ENCODE data around the gene ATP6V1F. TPM values are rescaled to one million over a fixed set of nuclear protein-coding genes. Genes with fewer than 3 reads are reported as not detected.
"Not testable (repeated sequence)": the region's sequence is repeated elsewhere in the genome, so short reads cannot be mapped to it uniquely, and the experiment has no call there.

ATP6V1F gene
- polyA plus RNA-seq, 1 donor (not counting 4 experiments of a cell fraction or from before 2014, with no cell fraction given), result 263 TPM

- DNase-seq (ENCODE audit: low read depth, low spot score), result no peak
- H3K4me2 ChIP-seq (ENCODE audit: control insufficient read depth, extremely low read depth, insufficient read depth, low read depth, low read length), result no peak overlapping the region
- no peak overlapping the region for H3K27ac ChIP-seq (ENCODE audit: control insufficient read depth, insufficient read depth, low read length)
- FAIRE-seq, result no peak
- H3K36me3 ChIP-seq (ENCODE audit: control insufficient read depth in 2 of 2, extremely low read depth in 1 of 2, insufficient read depth in 2 of 2, low read length in 2 of 2), result no peaks in the 10 kb centered on the region
- H3K79me2 ChIP-seq (ENCODE audit: control insufficient read depth, insufficient read depth, low read length), result no peaks in the 10 kb centered on the region
- H3K9me3 ChIP-seq (ENCODE audit: control insufficient read depth, low read depth, low read length), result no peaks in the 10 kb centered on the region
- dilution Hi-C loops (cut with MboI; ENCODE audit: extremely low pct_ligation_motif_present, low sequenced_read_pairs), result no loop called here
- H2AFZ ChIP-seq (ENCODE audit: control insufficient read depth, low read length), result no peak overlapping the region
- H4K20me1 ChIP-seq (ENCODE audit: control insufficient read depth, extremely low read depth, insufficient read depth, low read length), result no peaks in the 10 kb centered on the region
- H3K4me3 ChIP-seq (ENCODE audit: control insufficient read depth in 2 of 3, extremely low read depth in 1 of 3, insufficient read depth in 2 of 3, low read depth in 1 of 3, low read length in 3 of 3), result no peak overlapping the region
- TF ChIP-seq EZH2 (IDR thresholded peaks at IDR 0.05; ENCODE audit: low read length) (peak; percentile 9), CTCF (optimal IDR thresholded peaks at IDR 0.05 in 1 of 3, IDR thresholded peaks at IDR 0.05 in 1 of 3, conservative IDR thresholded peaks at IDR 0.05 in 1 of 3; ENCODE audit: extremely low read depth in 1 of 3, insufficient read depth in 2 of 3, low read length in 3 of 3) (no peak)
- H3K4me1 ChIP-seq (ENCODE audit: control insufficient read depth, extremely low read depth, insufficient read depth, low read length), result no peaks in the 10 kb centered on the region
- no peak overlapping the region for H3K9ac ChIP-seq (ENCODE audit: control insufficient read depth, extremely low read depth, insufficient read depth, low read length)
- peaks cover 66% of the 10 kb centered on the region for H3K27me3 ChIP-seq (ENCODE audit: control insufficient read depth, extremely low read depth, insufficient read depth, low read length)
- H3K9me1 ChIP-seq (ENCODE audit: control insufficient read depth, extremely low read depth, insufficient read depth, low read length), result no peaks in the 10 kb centered on the region
Measured at GRCh38 chr7:128911423-128912031, 48.9 kb downstream of the ATP6V1F start.

- FAIRE-seq (no peak), DNase-seq (ENCODE audit: low read depth, low spot score) (no peak)
- Histone ChIP-seq H3K9me1 (ENCODE audit: control insufficient read depth, extremely low read depth, insufficient read depth, low read length) (no peaks in the 10 kb centered on the region), H3K27me3 (ENCODE audit: control insufficient read depth, extremely low read depth, insufficient read depth, low read length) (peaks cover 68% of the 10 kb centered on the region), H3K27ac (ENCODE audit: control insufficient read depth, insufficient read depth, low read length) (no peak overlapping the region), H3K4me3 (ENCODE audit: control insufficient read depth in 2 of 3, extremely low read depth in 1 of 3, insufficient read depth in 2 of 3, low read depth in 1 of 3, low read length in 3 of 3) (no peak overlapping the region), H3K36me3 (ENCODE audit: control insufficient read depth in 2 of 2, extremely low read depth in 1 of 2, insufficient read depth in 2 of 2, low read length in 2 of 2) (no peaks in the 10 kb centered on the region), H3K4me2 (ENCODE audit: control insufficient read depth, extremely low read depth, insufficient read depth, low read depth, low read length) (no peak overlapping the region), H3K9me3 (ENCODE audit: control insufficient read depth, low read depth, low read length) (no peaks in the 10 kb centered on the region), H2AFZ (ENCODE audit: control insufficient read depth, low read length) (no peak overlapping the region), H4K20me1 (ENCODE audit: control insufficient read depth, extremely low read depth, insufficient read depth, low read length) (no peaks in the 10 kb centered on the region), H3K4me1 (ENCODE audit: control insufficient read depth, extremely low read depth, insufficient read depth, low read length) (no peaks in the 10 kb centered on the region), H3K79me2 (ENCODE audit: control insufficient read depth, insufficient read depth, low read length) (no peaks in the 10 kb centered on the region), H3K9ac (ENCODE audit: control insufficient read depth, extremely low read depth, insufficient read depth, low read length) (no peak overlapping the region)
- TF ChIP-seq EZH2 (IDR thresholded peaks at IDR 0.05; ENCODE audit: low read length), result no peak
- TF ChIP-seq CTCF (optimal IDR thresholded peaks at IDR 0.05 in 1 of 3, IDR thresholded peaks at IDR 0.05 in 1 of 3, conservative IDR thresholded peaks at IDR 0.05 in 1 of 3; ENCODE audit: extremely low read depth in 1 of 3, insufficient read depth in 2 of 3, low read length in 3 of 3), result no peak
- dilution Hi-C loops (cut with MboI; ENCODE audit: extremely low pct_ligation_motif_present, low sequenced_read_pairs), result no loop called here
Measured at GRCh38 chr7:128912281-128912680, 49.6 kb downstream of the ATP6V1F start.

GRCh38 chr7:128912709-128913495, 50.2 kb downstream of the ATP6V1F start:
- H3K79me2 ChIP-seq (ENCODE audit: control insufficient read depth, insufficient read depth, low read length); dilution Hi-C loops (cut with MboI; ENCODE audit: extremely low pct_ligation_motif_present, low sequenced_read_pairs); DNase-seq (ENCODE audit: low read depth, low spot score); H3K4me1 ChIP-seq (ENCODE audit: control insufficient read depth, extremely low read depth, insufficient read depth, low read length); H3K9ac ChIP-seq (ENCODE audit: control insufficient read depth, extremely low read depth, insufficient read depth, low read length); H3K27ac ChIP-seq (ENCODE audit: control insufficient read depth, insufficient read depth, low read length); H4K20me1 ChIP-seq (ENCODE audit: control insufficient read depth, extremely low read depth, insufficient read depth, low read length); H3K9me3 ChIP-seq (ENCODE audit: control insufficient read depth, low read depth, low read length); H3K36me3 ChIP-seq (ENCODE audit: control insufficient read depth in 2 of 2, extremely low read depth in 1 of 2, insufficient read depth in 2 of 2, low read length in 2 of 2); H3K4me2 ChIP-seq (ENCODE audit: control insufficient read depth, extremely low read depth, insufficient read depth, low read depth, low read length); H3K9me1 ChIP-seq (ENCODE audit: control insufficient read depth, extremely low read depth, insufficient read depth, low read length); FAIRE-seq; H3K4me3 ChIP-seq (ENCODE audit: control insufficient read depth in 2 of 3, extremely low read depth in 1 of 3, insufficient read depth in 2 of 3, low read depth in 1 of 3, low read length in 3 of 3); H2AFZ ChIP-seq (ENCODE audit: control insufficient read depth, low read length): not testable (repeated sequence)
- peaks cover 68% of the 10 kb centered on the region for H3K27me3 ChIP-seq (ENCODE audit: control insufficient read depth, extremely low read depth, insufficient read depth, low read length)
